ENCODE measurements around the gene SOAT2.
"Not testable (repeated sequence)": the region's sequence is repeated elsewhere in the genome, so short reads cannot be mapped to it uniquely, and the experiment has no call there.

The SOAT2 gene

DNA sequence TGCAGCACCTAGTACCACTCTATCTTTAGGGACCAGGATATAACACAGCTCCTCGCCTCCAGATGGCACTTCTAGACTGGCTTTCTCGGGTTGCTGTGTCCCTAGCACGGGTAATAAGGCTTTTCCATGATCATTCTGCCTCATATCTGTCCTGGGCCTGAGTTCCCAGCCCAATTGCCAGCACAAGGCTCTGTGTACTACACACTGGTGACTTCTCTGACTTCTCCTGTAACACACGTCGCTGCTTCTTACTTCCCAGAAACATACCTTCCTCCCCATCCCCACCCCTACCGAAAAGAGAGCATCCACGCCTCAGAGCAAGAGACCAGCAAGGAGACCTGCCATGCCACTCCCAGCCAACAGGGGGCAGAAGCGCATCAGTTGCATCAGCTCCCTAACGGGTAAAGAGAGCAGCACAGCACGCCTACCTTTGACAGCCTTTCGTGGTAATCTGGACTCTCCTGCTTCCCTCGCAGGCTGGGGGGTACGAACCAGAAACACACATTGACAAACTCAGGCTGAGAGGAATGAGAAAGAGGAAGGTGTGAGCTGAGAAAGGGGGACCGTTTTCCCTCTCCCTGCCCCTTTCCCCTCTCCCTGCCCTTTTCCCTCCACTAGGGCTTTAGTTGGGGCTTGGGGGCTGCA lies 56.0 kb downstream of the SOAT2 start:
- no peak for FAIRE-seq

DNA sequence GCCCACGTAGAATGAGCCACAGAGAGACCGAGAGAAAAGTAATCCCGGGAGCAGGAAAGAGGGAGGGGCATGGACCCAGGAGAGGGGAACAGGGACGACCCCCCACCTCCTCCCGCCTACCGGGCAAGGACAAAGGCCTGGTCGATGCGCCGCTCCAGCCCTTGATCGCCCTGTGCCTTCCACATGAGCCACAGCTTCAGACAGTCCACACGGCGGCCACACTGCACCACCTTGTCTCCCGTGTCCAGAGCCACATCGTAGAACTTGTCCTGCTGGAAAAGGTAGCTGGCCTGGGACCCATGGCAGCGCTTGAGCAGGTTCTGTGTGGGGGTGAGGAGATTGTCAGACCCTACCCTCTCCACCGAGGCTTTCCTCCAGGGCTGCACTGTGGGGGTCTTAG lies 56.7 kb downstream of the SOAT2 start:
- no peak for FAIRE-seq

DNA sequence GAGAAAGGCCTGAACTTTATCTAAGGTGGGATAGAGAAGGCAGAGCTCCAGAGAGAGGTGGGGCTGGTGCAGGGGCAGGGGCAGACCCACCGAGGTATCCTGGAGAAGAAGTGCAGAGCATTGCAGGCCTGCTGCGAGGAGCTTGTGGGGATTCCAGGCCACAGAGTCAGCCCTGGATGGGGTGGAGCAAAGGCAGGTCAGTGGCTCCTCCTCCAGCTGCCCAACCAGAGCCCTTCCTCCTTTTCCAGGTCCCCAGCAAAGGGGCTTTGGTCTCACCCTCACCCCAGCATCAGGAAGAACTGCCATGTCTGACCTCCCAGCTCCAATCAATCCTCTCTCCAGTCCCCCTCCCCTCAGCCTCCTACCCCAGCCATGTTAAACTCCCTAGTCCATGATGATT lies 57.4 kb downstream of the SOAT2 start:
- no peak for FAIRE-seq

DNA sequence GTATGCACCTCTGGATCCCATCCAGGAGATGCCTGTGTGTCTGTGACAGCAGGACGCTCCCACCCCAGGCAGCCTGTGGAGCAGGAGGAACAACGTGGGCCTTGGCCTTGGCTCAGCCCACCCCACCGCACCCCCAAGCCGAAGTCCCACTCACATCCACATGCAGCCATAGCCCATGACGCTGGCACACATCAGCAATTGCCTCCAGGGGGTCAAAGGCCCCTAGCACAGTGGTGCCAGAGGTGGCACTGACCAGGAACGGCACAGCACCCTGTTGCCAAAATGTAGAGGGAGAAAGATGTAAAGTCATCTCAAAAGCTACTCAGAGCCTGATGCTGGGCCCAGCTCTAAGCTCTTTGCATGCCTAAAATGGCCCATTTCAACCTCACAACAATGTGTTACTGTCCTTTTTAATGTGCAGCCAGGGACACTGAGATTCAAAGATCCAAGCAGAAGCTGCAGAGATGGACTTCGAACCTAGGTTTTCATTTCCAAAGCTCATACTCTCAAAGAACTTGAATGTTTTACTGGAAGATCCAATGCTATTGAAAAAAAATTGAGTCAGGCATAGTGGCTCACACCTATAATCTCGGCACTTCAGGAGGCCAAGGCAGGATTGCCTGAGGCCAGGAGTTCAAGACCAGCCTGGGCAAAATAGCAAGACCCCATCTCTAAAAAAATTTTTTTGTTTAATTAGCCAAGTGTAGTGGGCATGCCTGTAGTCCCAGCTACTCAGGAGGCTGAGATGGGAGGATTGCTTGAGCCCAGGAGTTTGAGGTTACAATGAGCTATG lies 58.0 kb downstream of the SOAT2 start:
- no peak for FAIRE-seq

DNA sequence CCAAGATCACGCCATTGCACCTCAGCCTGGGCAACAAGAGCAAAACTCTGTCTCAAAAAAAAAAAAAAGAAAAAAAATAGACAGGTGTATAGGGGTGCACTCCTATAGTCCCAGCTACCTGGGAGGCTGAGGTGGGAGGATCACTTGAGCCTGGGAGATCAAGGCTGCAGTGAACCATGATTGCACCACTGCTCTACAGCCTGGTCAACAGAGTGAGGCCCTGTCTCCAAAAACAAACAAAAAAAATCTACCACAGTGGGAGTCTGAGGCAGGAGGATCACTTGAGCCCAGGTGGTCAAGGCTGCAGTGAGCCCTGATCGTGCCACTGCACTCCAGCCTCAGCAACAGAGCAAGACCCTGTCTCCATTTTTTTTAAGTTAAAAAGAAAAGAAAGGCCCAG lies 59.7 kb downstream of the SOAT2 start:
- not testable (repeated sequence) for FAIRE-seq

DNA sequence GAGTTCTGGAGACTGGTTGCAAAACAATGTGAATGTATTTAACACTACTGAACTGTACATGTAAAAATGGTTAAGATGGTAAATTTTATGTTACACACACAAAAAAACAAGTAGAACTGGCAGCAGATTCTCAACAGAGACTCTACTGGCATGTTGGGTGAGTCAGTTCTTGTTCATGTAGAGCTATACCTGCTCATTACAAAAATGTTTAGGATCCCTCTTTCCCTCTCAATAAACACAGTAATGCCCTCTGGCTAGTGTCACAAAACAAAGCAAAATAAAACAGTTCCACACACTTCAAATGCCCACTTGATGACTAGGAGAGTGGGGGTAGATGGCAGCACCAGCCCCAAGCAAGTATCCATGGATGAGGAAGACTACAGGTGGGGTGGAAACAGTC lies 63.6 kb downstream of the SOAT2 start:
- FAIRE-seq = no peak

DNA sequence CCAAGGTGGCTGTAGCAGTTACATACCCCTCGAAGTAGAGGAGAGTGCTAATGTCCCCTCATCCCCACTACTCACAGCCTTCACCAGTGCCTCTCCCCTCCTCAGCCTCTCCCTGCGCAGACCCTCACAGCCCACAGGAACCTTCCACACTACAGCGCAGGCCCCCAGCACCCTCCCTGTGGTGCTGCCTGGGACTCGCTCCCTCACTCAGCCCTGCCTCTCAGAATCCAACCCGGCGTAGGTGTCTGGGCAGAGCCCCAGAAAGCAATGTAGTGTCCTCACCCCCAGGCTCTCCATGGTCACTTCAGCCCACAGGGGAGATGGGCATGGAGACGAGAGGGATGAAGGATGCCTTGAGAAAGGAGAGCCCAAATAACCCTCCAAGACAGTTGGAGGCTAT lies 66.4 kb downstream of the SOAT2 start:
- FAIRE-seq = no peak

DNA sequence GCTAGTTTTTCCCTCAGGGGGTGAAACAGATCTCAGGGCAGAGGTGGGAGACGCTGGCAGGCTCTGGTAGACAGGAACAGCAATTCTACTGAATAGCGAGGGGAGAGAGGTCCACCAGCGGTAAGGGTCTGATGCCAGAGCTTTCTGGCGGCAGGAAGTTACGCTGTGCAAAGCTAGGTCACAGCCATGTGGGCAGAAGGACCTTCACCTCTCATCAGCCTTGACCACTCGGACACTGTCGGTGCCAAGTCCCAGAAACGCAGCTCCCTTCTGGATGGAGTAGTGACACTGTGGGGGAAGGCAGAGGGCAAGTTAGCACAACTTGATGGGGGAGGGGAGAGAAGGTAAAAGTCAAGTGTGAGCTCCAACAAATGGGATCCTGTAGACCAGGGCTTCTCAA lies 66.9 kb downstream of the SOAT2 start:
- no peak for FAIRE-seq

DNA sequence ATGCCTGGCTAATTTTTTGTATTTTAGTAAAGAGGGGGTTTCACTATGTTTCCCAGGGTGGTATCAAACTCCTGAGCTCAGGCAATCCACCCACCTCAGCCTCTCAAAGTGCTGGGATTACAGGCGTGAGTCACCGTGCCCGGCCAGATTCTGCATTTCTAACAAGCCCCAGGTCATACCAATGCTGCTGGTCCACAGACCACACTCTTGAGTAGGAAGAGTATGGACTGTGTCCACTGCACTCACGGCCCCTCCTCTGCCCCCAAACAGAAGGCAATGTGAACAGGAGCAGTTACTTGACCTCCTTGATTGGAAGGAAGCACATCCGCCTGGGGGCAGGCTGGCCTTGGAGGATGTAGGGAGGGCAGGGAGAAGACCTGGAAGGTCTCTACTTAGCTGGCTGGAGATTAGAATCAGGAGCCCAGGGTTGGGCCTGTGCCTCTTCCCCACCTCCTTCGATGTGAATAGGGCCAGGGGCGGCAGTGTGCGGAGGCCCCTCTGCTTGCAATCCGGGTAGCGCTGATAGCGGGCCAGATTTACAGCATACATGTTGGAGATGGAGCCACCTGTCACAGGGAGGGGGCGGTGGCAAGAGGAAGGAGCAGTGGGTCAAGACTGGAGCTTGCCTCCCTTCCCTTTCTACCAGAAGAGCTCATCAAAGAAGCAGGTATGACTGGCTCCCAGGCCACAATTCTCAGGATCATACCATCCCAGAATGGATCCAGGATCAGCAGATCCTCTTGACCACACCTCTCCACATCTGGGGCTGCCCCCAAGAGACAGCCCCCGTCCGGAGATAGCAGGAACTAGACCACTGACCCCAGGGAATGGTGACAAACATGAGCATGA lies 67.8 kb downstream of the SOAT2 start:
- FAIRE-seq = no peak

DNA sequence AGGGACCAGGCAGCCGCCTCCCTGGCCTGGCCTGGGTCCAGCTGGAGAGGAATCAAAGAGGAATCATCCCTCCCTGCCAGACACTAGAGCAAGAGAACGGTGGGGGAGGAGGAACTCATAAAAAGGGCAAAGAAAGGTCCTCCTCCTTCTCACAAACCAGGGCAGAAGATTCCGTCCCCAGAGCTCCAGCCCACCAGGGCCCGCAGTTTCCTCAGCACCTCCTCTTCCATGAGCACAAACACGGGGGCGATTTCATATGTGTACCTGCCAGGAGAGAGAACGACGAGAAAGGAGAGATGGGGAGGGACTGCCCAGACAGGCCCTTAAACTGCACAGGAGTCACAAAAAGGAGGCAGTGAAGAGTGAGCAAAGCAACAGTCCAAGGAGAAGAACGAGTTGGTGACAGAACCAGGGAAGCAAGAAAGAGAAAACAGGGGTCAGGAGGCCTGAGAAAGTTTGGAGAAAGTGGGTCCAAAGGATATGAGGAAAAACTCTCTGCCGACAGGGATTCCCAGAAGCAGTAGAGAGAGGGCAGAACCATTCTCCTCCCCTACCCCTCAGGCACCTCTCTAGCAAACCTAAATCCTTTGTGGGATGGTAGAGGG lies 68.5 kb downstream of the SOAT2 start:
- FAIRE-seq = no peak

DNA sequence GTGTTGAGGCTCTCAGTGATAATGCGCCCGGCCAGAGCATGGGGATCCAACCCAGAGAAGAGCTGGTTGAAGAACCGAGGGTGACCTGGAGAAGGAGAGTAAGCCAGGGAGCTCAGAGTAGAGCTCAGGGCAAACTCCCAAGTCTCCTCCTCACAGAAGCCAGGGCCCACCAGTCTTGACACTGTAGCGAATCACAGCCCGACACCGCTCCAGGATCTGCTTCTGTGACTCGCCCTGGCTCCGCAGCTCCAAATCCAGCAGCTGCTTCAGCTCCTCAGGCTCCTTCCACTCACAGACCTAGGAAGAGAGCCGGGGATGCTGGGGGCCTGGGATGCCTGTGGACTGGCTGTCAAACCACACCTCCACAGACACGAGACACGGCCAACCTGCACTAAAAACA lies 69.1 kb downstream of the SOAT2 start:
- no peak for FAIRE-seq

DNA sequence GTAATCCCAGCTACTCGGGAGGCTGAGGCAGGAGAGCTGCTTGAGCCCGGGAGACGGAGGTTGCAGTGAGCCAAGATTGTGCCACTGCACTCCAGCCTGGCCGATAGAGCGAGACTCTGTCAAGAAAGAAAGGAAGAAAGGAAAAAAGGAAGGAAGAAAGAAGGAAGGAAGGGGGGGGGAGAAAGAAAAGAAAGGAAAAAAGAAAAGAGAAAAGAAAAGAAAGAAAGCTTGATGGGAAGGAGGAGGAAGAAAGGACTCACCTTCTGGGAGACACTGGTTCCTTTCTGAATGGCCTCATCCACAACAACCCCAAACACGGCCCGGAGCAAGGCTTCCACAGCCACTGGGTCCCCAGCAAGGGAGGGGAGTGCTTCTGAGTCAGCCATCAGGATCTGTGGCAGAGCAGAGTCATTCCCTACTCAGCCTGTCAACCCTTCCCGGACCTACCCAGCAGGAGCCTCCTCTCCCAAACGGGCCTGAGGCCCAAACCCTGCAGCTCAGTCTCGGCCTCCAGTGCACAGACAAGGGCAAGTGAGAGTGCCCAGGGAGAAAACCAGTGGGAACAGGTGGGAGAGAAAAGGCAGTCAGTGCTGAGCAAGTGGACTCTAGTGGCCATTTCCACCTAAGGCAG lies 69.9 kb downstream of the SOAT2 start:
- FAIRE-seq = no peak

Measured in TTC549 (cell line).